WI38 (cell line): ENCODE measurements around the gene SFMBT2.

Experiments
- H3K4me3 ChIP-seq: 2 replicates; pipeline ENCODE4 v1.5.1; 2011; ENCODE audit warnings: low read depth, mild to moderate bottlenecking, control low read depth, low read length
- TF ChIP-seq, protein P1 (sequence below): IDR thresholded peaks from 2 replicates; pipeline ENCODE4 v1.5.1; 2012; ENCODE audit warnings: low read depth, mild to moderate bottlenecking, control low read depth, low read length

SFMBT2 gene

DNA sequence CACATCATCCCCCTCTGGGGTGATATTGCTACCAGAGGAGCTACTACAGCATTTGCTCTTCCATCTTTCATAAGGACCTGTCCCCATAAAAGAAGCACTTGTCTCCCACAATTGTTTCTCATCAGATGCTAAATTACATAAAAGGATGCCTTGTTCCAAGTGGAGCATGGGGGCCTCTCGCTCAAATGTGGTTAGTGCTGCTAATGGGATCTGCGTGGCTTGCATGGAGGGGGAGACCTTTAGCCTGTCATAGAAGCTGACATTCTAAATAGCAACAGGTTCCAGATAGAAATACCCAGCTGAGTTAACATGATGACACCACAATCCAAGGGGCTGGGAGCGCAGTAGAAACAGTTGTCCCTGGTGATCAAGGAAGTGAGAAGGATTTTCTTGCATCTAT is 257.9 kb downstream of the SFMBT2 start:
- TF ChIP-seq, protein P1, sequence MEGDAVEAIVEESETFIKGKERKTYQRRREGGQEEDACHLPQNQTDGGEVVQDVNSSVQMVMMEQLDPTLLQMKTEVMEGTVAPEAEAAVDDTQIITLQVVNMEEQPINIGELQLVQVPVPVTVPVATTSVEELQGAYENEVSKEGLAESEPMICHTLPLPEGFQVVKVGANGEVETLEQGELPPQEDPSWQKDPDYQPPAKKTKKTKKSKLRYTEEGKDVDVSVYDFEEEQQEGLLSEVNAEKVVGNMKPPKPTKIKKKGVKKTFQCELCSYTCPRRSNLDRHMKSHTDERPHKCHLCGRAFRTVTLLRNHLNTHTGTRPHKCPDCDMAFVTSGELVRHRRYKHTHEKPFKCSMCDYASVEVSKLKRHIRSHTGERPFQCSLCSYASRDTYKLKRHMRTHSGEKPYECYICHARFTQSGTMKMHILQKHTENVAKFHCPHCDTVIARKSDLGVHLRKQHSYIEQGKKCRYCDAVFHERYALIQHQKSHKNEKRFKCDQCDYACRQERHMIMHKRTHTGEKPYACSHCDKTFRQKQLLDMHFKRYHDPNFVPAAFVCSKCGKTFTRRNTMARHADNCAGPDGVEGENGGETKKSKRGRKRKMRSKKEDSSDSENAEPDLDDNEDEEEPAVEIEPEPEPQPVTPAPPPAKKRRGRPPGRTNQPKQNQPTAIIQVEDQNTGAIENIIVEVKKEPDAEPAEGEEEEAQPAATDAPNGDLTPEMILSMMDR = no peak
- H3K4me3 ChIP-seq = no peak overlapping the region

DNA sequence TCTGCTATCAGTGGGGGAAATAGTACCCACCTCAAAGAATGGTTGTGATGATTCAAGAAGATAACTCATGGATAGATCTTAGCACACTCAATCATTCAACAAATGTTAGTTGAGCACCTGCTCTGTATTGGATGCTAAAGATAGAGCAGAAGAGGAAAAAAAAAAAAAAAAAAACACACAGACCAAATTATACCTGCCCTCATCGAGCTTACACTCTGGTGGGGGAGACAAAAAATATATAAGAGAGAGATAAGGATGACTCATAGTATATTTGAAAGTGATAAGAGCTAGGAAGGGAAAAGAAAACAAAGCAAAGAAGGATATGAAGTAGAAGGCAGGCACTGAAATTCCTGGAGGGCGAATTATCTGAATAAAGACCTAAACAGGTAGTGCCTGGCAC is 258.5 kb downstream of the SFMBT2 start:
- no peak overlapping the region for H3K4me3 ChIP-seq
- TF ChIP-seq, protein P1 = no peak

DNA sequence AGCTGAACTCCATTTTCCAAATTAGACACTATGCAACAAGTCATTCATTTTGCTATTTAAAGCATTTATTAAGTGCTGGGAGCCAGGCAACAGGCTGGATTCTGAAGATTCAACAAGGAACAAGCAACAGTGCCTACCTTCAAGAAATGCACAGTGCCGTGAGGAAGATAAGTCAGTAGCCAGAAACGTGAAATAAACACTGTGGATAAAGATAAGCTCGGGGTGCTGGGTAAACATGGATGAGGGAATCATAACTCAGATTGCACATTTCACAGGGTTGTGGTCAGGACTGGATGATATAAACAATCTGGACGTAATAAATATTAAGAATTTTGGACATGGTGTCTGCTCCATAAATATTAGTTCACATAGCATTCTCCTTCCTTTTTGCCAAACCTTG is 259.3 kb downstream of the SFMBT2 start:
- H3K4me3 ChIP-seq = no peak overlapping the region
- TF ChIP-seq, protein P1 = no peak

DNA sequence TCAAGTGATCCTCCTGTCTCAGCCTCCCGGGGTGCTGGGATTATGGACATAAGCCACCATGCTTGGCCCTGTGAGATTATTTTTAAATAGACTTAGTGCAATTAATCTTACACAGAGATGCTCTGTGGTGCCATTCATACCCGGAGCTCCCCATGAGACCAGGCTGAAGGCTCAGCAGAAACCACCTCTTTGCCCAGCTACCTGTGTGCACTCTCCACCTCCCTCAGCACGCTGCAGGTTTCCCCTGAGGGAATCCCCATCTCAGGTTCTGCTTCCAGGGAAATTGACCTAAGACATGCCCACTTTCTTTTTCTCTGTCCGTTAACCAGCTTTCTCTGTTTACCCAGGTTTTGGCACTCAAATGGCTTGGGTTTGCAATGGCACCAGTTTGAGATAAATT is 260.5 kb downstream of the SFMBT2 start:
- no peak overlapping the region for H3K4me3 ChIP-seq
- TF ChIP-seq, protein P1 = no peak

DNA sequence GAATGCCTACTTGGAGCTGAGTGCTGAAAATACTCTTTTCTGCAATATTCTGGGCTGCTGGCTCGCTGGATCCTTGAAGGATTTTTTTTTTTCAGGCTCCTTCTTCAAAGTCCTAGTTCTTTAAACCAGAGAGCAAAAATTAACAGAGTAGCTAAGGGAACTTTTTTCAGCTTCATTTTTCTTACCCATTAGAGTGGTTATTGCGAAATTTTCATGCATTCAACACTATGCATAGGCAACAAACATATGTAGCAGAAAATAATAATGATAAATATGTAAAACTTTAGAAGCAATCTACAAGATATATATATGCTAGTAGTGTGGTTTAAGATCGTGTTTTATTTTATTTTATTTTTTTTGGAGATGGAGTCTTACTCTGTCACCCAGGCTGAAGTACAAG is 264.6 kb downstream of the SFMBT2 start:
- TF ChIP-seq, protein P1 = no peak
- H3K4me3 ChIP-seq = no peak overlapping the region

DNA sequence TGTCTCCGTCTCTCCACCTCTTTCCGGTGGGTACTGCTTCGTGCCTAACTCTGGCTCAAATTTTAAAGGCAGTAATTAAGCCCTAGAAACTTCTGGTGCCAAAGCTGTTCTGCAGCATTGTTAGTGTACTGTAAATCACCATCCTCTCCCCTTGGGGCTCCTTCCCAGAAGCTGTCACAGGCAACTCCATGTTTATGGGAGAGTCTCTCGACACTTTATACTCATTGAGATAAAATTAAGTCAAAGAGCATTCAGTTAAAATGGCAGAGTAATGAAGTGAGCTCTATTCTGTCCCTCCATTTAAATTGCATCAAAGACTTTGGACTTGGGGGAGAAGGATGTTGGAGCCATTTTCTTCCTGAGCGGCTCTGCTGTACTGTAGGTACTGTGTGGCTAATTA is 274.8 kb downstream of the SFMBT2 start:
- H3K4me3 ChIP-seq = no peak overlapping the region
- TF ChIP-seq, protein P1 = no peak

DNA sequence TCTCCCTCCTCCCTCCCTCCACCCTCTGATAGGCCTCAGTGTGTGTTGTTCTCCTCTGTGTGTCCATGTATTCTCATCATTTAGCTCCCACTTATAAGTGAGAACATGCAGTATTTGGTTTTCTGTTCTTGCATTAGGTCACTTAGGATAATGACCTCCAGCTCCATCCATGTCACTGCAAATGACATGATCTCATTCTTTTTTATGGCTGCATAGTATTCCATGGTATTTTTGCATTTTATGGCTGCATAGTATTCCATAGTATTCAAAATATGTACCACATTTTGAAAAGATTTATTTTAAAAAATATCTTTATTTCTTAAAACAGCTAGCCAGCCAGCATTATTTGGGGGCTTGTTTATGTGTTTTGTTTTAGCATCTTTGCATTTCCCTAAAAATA is 275.6 kb downstream of the SFMBT2 start:
- TF ChIP-seq, protein P1 = no peak

More for the DNA sequence above, 275.6 kb downstream of the SFMBT2 start:
- H3K4me3 ChIP-seq = no peak overlapping the region
